Panc1 (cell line): ENCODE results near the gene ANK3. TPM values are rescaled to one million over a fixed set of nuclear protein-coding genes. Genes with fewer than 3 reads are reported as not detected.

ENCODE experiments used
- ATAC-seq: fragments of 200-7000 bp; cut with Tn5 transposase; 2 replicates; pipeline ENCODE4 v1.9.1; 2020; ENCODE audit warnings: mild to moderate bottlenecking, moderate library complexity
- BruUV-seq: library from RNA; stranded (reverse); fragments of 400-500 nt; replicated peaks from 2 replicates; lab custom pipeline; 2021; lab: Mats Ljungman, UMichigan
- CTCF ChIA-PET: fragments of 300-600 bp; sonication (Branson Sonifier 250); formaldehyde crosslinking; loops from one replicate; lab custom pipeline; 2022; ENCODE audit warnings: antibody characterized with exemption; lab: Charles Lee
- POLR2A ChIA-PET: fragments of 300-600 bp; sonication (Branson Sonifier 250); formaldehyde crosslinking; loops from one replicate; lab custom pipeline; 2022; ENCODE audit warnings: antibody characterized with exemption; lab: Charles Lee
- DNase-seq: peaks from one replicate; pipeline ENCODE4 v3.0.0-alpha.2; 2010; ENCODE audit warnings: low read depth, low spot score
- H3K27ac ChIP-seq: 2 replicates; pipeline ENCODE4 v1.5.1; 2011; ENCODE audit warnings: mild to moderate bottlenecking, low read length, inconsistent platforms
- H3K27me3 ChIP-seq: fragments of 200-500 bp; sonication (Bioruptor generic); 2 replicates; pipeline ENCODE4 v1.6.0; 2014; ENCODE audit warnings: low read length, inconsistent platforms; ENCODE audit not compliant: control insufficient read depth, insufficient read depth
- H3K36me3 ChIP-seq: fragments of 200-500 bp; sonication (Bioruptor generic); 2 replicates; pipeline ENCODE4 v1.5.1; 2014; ENCODE audit warnings: inconsistent platforms, mild to moderate bottlenecking, low read length, moderate library complexity; ENCODE audit not compliant: control insufficient read depth, insufficient read depth
- H3K4me1 ChIP-seq: 2 replicates; pipeline ENCODE4 v1.5.1; 2011; ENCODE audit warnings: inconsistent platforms, mild to moderate bottlenecking, low read length, moderate library complexity; ENCODE audit not compliant: control insufficient read depth, insufficient read depth
- H3K4me3 ChIP-seq, 2 experiments: 2 replicates each; pipeline ENCODE4 v1.5.1; 2011 to 2012; ENCODE audit warnings: low read depth in 2 of 2, low read length in 2 of 2, mild to moderate bottlenecking in 2 of 2, inconsistent platforms in 1 of 2, moderate library complexity in 1 of 2
- H3K9me3 ChIP-seq: fragments of 200-500 bp; sonication (Bioruptor generic); 2 replicates; pipeline ENCODE4 v1.5.1; 2014; ENCODE audit warnings: low read depth, mild to moderate bottlenecking, inconsistent platforms, low read length, moderate library complexity; ENCODE audit not compliant: control insufficient read depth, insufficient read depth
- CTCF ChIP-seq: fragments of 450-650 bp; IDR thresholded peaks from 2 replicates; pipeline ENCODE4 v1.5.1; 2017; ENCODE audit warnings: mild to moderate bottlenecking
- POLR2AphosphoS5 ChIP-seq: IDR thresholded peaks from 2 replicates; pipeline ENCODE4 v1.6.1; 2012; ENCODE audit warnings: mild to moderate bottlenecking, low read depth, low read length, moderate library complexity
- REST ChIP-seq, 2 experiments: IDR thresholded peaks; 2 replicates each; pipeline ENCODE4 v1.6.1; 2011 to 2012; ENCODE audit warnings: low read depth in 2 of 2, control low read depth in 1 of 2, low read length in 1 of 2, mild to moderate bottlenecking in 1 of 2, moderate library complexity in 1 of 2; ENCODE audit not compliant: insufficient read depth in 1 of 2
- SIN3A ChIP-seq: IDR thresholded peaks from 2 replicates; pipeline ENCODE4 v1.6.1; 2012; ENCODE audit warnings: low read depth, mild to moderate bottlenecking, low read length, moderate library complexity, borderline replicate concordance; ENCODE audit not compliant: insufficient read depth
- TCF7L2 ChIP-seq: IDR thresholded peaks from 2 replicates; pipeline ENCODE4 v1.6.1; 2011; ENCODE audit warnings: mild to moderate bottlenecking, low read depth, low read length, inconsistent platforms
- in situ Hi-C: cut with HindIII; loops from 2 replicates; pipeline ENCODE4 v1.10.0; 2016; ENCODE audit warnings: low sequenced_read_pairs, low pct_unique_long_range_greater_than_20kb
- intact Hi-C: fragments of 100-400 bp; cut with micrococcal nuclease; formaldehyde crosslinking; loops from one replicate; pipeline ENCODE4 v1.10.0; 2022; ENCODE audit not compliant: unreplicated experiment
- total RNA-seq: library from RNA; stranded (reverse); gene quantifications from one replicate; pipeline ENCODE4 v1.2.1, GENCODE V29; 2021; ENCODE audit not compliant: unreplicated experiment

Gene ANK3
- total RNA-seq, 1 experiment from 2014 or later = 2.5 TPM

- Histone ChIP-seq H3K4me3 (no peak overlapping the region), H3K27me3 (no peaks in the 10 kb centered on the region), H3K36me3 (no peaks in the 10 kb centered on the region), H3K27ac (no peak overlapping the region), H3K9me3 (no peaks in the 10 kb centered on the region), H3K4me1 (no peaks in the 10 kb centered on the region)
- ATAC-seq = no peak
- no peak for DNase-seq
- TF ChIP-seq POLR2AphosphoS5 (no peak), CTCF (peak; percentile 44)
- POLR2A ChIA-PET = no interaction called here
- CTCF ChIA-PET = interaction anchor here (0.7 kb wide), 1 partner anchor 98 kb away, joined by 3 read pairs; no protein-coding TSS in a partner anchor
- in situ Hi-C loops (no loop called here), intact Hi-C loops (no loop called here)
- no TSS peak for BruUV-seq
Measured at GRCh38 chr10:60335708-60336107, 54.0 kb downstream of the ANK3 start.

- Histone ChIP-seq H3K4me3 (no peak overlapping the region), H3K36me3 (no peaks in the 10 kb centered on the region), H3K27me3 (no peaks in the 10 kb centered on the region), H3K27ac (no peak overlapping the region), H3K9me3 (no peaks in the 10 kb centered on the region), H3K4me1 (no peaks in the 10 kb centered on the region)
- TF ChIP-seq POLR2AphosphoS5 (no peak), REST (IDR thresholded peaks at IDR 0.05; ENCODE audit: insufficient read depth in 1 of 2, low read depth in 2 of 2, low read length in 1 of 2) (no peak), TCF7L2 (no peak), SIN3A (no peak), CTCF (no peak)
- BruUV-seq = no TSS peak
- ChIA-PET POLR2A (no interaction called here), CTCF (no interaction called here)
- in situ Hi-C loops = no loop called here
- ATAC-seq = no peak
- DNase-seq = no peak
- intact Hi-C loops = no loop called here
Measured at GRCh38 chr10:60334991-60335390, 54.7 kb downstream of the ANK3 start.
